GM21515 (cell line): Measurements from ENCODE around the gene ANKRD11.
"Not testable (repeated sequence)": the region's sequence is repeated elsewhere in the genome, so short reads cannot be mapped to it uniquely, and the experiment has no call there.

Source experiments
- ATAC-seq: cut with Tn5 transposase; IDR thresholded peaks from one replicate; pipeline ENCODE4 v1.9.1; 2021; ENCODE audit not compliant: unreplicated experiment

The ANKRD11 gene

DNA sequence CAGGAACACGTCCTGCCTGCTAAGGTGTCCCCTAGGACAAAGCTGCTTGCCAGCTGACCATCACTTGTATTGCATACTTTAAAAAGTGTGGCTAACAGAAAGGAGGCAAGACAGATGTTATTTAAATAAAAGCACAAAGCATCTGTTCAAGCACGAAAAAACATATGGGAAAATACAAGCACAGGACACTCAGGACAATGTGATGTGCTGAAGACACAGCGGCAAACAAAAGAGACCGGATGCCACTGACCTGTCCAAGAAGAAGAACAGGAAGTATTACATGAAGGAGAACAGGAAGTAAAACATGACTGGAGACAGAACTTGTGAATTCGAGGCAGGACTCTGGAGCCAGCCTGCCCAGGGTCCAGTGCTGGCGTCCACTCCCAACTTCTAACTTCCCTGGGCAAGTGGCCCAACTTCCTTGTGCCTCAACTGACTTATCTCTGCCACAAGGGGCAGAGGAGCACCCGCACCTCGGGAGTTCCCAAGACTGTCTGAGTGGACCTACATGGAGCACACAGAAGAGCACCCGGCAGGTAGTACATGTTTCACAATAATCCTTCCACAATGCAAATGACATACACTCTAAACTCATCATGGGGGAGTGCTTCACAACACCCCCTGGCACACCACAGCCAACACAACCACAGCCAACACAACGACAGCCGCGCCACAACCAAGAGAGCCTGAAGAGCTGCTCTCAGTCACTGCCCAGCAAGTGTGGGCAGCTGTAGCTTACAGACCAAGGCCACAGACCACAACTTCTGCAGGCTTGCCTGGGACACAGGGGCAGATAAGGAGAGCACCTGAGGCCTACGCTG is 36.6 kb downstream of the ANKRD11 start:
- no peak for ATAC-seq

DNA sequence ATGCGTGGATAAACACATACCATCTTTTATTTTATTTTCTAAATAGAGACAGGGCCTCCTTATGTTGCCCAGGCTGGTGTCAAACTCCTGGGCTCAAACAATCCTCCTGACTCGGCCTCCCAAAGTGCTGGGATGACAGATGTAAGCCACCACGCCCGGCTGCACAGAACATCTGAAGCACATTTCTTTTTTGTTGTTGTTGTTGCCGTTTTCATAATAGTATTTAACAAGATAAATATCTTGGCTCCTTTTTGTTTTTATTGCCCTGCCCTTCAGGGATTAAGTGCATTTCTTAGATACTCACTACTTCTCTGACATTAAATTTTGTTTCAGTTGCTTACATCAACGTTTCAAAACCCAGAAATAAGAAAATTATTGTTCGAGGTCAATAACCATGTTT is 37.4 kb downstream of the ANKRD11 start:
- no peak for ATAC-seq

DNA sequence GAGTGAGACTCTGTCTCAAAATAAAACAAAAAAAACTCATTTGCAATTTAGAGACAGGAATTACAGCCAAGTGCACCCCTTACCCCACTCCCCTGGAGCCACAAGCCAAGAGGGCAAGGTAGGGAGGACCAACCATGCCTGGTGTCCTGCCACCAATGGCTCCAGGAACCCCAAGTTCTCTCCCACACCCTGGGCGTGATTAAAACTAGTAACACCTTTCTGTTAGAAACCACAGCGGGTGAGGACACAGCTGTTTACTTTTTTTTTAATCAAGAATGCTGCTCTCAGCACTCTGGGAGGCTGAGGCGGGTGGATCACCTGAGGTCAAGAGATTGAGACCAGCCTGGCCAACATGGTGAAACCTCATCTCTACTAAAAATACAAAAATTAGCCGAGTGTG is 38.1 kb downstream of the ANKRD11 start:
- no peak for ATAC-seq

DNA sequence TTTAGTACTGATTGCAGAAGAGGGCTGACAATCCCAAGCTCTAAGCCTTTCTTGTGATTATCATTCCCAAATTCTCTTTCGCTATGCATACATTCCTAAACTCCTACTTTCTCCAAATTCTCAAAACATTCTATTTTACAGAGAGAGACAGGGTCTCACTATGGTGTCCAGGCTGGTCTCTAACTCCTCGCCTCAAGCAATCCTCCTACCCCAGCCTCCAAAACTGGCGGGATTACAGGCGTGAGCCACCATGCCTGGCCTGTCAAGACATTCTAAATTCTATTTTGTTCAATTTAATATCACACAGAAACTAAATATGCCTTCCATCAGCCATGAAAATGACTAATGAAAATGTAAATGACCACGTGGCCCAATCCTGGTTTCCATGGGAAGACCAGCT is 39.8 kb downstream of the ANKRD11 start:
- no peak for ATAC-seq

DNA sequence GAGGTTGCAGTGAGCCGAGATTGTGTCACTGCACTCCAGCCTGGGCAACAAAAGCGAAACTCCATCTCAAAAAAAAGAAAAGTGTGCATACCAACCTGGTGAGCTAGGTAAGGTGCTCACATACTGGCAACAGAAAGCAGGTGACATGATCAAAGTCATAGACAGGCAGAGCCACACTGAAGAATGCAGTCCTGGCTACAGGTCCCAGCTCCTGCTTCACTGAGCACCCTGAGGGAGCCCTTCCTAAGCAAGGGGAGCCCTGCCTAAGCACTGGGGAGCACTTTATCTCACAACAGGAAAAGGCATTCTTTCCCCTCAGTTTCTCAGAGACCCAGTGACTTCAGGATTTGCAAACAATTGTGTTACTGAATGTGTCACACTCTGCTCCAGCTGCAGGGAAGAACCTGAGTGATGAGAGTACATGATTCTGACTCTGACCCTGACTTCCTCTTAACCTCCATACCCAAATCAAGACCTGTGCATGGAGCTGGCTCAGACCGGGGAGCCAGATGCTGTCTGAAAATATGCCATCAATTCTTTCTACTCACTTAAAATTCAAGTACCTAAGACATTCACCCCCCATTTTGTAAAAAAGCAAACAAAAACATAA is 40.5 kb downstream of the ANKRD11 start:
- ATAC-seq, result no peak

DNA sequence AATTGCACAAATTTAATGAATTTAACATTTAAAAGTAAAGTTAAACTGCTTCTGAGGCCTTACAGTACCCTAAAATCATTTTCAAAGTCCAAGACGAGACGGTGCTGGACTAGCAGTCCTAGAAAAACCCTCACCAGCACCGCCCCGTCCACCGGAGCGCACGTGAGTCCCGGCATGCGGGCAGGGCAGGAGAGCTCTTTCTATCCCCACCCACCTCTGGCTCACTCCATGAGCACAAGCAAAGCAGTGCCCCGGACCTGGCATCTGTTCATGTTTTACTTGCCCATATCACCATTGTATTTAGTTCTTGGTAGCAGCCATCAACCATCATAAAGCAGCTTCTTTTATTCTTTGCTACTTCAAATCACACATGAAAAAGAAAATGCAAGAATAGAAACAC is 41.7 kb downstream of the ANKRD11 start:
- no peak for ATAC-seq

DNA sequence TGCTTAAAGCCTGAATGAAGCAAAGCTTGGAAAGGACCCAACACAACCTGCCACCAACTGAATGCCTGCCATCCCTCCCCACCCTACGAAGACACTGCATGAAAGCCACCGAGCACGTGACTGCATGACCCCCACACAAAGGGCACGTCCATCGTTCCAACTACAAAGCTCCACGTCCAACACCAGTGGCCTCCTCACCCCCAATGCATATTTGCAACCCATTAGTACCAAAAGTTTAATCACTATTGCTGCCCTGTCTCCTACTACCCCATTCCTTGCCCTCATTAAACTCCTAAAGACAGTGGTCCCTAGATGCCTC is 43.4 kb downstream of the ANKRD11 start:
- no peak for ATAC-seq

DNA sequence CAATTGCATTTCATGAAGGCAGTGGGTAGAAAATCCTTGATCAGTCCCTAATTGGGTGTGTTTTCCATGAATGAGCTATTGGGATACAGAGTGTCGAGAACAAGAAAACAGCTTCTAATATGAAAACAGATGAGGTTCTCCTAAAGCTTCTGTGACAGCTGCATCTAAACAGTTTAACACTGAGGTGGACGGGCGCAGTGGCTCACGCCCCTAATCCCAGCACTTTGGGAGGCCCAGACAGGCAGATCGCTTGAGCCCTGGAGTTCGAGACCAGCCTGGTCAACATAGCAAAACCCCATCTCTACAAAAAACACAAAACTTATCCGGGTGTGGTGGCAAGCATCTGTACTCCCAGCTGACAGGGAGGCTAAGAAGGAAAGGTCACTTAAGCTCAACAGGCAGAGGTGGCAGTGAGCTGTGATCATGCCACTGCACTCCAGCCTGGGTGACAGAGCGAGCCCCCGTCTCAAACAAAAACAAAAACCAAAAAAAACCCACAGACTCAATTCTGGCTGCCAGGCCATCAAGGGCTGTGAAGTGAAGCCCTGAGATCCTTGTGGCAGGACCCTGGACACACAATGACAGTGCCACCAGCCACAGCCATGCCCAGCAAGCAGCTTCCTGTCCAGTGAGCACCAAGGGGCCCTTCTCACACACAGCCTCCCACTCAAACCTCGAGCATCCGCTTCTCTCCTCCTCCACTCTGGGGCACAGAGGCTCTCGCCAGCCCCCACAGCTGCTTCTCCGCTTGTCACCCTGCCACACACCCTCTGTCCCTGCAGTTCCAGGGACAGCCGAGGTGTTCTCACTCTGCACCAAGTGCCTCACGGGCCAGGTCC is 44.0 kb downstream of the ANKRD11 start:
- no peak for ATAC-seq

DNA sequence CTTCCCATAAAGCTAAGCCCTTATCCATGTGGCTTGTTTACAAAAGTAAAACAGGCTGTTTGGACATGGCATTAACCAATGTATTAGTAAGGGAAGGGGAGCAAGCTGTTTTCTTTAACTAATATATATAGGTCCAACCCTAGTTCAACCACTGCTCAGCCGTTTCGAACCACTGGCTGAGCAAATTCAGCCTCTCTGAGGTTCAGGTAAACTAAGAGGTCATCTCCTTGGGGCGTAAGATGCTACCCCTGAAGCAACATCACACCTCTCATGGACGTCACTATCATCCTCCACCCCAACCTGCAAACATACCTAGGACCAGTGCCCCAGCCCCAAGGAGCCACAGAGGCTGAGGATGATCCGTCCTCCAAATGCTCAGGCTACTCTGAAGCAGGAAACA is 45.2 kb downstream of the ANKRD11 start:
- ATAC-seq, result no peak

DNA sequence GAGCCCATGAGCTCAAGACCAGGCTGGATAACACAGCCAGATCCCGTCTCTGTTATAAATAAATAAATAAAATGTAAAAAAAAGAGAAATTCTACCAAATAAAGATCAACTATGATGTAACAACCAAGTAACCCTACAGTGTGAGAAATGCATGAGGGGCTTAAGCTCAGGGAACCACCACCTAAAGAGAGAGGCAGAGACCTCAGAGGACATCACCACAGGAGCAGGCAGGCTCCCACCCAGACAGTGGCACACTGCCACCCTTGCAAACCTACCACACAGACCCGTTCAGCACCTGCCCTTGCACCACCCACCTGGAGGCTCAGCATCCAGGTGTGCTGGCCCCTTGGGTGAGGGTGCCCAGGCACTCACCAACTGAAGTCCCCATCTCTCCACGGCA is 45.6 kb downstream of the ANKRD11 start:
- no peak for ATAC-seq

DNA sequence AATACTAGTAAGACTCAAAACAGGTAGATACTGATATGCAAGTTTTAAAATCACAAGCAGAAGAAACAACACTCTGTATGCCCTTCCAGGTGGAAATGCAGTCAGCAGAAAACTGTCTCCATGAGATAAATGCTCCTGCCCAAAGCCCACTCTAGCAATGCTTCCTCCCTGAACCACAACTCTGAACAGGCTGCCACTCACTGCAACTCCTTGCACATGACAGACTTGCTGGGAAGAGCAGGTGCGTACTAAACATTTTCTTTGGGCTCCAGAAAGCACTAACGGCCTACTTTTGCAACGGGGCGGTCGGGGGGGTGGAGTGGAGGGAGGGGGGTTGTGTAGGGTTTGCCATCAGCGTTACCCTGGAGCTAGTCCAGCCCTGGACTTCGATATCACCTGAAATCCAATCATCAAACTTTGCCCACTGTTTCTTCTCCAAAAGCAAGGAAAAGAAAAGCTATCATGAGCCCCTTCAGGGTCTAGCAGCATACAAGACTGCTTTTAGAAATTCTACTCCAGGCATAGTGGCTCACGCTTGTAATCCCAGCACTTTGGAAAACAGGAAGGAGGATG is 46.1 kb downstream of the ANKRD11 start:
- ATAC-seq, result no peak

DNA sequence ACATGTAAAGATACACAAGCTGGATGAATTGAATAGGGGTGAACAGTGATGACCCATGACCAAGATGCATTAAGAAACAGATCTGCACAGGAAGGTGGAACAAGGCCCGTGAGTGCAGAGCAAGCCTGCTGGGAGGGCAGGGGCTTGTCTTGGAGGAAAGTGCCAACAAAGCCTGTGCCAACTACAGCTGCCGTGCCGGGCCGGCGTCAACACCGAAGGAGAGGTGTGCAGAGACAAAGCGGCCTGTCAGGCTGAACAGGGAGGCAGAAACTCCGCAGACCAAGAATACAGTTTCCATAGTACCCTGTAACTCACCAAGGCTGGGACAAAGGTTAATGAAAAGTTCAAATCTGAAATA is 46.7 kb downstream of the ANKRD11 start:
- no peak for ATAC-seq

DNA sequence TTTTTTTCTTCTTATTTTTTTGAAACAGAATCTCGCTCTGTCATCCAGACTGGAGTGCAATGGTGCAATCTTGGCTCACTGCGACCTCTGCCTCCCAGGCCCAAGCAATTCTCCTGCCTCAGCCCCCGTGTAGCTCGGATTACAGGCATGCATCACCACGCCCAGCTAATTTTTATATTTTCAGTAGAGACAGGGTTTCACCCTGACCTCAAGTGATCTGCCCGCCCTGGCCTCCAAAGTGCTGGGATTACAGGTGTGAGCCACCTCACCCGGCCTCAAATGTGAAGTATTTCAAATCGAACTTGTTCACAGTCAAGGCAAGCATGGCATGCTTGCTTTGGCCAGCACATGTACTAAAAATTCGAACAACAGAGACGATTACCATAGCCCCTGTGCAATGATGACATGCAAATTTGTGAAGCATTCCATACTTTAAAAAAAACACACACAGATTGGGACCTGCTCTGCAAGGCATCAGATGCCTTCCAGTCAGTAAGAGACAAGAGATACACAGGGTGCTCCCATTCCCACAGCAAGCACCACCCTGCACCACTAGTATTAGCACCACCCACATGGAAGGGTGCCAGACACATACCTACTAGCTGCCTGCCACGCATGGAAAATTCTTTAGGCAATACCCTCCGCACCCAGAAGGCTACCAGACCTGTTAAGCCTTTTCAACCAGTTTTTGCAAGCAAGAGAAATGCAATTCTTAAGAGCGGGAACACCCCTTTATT is 47.2 kb downstream of the ANKRD11 start:
- no peak for ATAC-seq

DNA sequence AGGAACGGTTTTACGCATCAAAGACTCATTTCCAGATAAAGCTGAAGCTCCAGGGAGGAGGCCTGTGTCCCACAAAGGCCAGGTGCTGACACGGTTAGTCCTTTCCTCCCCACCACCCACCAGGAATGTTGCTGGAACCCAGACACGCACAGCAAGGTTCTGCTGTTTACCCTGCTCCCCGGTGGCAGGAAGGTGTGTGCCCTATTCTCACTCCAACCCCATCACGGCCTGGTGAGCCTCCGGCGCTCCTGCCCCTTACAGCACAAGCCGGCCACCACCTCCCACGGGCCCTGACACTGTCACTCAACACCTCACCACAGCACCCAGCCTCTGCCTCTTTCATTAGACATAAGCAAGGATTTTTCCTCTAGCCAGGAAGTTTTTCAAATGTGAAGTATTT is 47.8 kb downstream of the ANKRD11 start:
- no peak for ATAC-seq

DNA sequence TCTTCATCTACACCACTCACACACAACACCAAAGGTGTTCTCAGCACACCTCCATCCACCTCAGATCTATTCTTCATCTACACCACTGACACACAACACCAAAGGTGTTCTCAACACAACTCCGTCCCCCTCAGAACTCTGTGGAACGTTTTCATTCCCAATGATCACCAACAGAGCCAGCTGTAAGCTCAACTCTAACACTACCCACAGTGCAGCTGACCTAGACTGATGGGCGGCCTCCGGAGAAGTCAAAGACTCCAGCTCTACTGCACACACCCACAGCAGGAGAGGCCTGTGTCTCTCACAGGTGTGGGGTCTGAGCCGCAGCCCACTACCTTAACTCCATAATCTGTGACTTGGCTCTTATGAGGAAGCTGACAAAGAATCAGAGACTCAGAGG is 50.7 kb downstream of the ANKRD11 start:
- no peak for ATAC-seq

DNA sequence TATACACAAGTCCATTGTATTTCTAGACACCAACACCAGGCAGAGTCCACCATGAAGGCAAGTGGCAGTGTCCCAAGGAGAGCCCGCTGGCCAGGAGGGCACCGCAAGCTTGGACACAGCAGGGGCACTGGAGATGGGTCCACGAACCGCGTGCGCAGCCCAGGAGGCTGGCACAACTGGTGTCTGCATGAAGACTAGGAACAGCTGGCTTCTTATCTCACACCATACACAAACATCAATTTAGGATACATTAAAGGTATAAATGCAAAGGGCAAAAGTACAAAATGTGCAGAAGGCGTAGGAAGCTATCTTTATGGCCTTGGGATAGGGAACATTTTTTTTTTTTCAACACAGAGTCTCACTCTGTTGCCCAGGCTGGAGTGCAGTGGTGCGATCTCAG is 52.4 kb downstream of the ANKRD11 start:
- no peak for ATAC-seq

DNA sequence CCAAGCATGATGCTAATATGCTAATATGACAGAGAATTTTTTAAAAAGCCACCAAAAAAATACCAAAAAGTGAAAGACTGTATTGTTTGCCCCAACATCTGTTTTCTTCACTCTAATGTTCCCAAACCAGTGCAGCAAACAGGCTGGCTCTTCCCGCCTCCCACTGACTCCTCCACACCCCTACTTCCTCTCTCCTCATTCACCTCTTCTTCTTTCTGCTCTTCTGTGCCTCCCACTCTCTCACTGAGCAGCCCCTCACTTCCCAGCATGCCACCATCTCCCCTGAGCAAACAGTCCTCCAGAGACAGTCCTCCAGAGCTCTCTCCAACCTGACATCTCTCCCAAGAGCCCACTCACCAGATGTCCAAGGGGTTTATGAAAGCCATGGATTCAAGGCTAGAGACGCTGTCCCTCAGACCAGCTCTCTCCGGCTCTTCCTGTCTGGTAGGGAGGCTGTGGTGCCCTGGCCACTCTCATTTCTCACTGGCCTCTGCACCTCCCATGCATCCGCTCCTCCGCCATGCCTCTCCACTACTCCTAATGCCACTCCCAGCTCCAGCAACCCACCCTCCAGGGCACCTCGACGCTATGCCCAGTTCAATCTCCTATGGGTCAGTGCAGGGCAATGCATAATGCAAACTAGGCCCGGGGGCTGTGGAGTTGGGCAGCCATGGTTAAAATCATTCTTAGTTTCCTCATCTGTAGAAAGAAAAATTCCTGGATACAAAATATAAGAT is 52.9 kb downstream of the ANKRD11 start:
- ATAC-seq, result no peak

DNA sequence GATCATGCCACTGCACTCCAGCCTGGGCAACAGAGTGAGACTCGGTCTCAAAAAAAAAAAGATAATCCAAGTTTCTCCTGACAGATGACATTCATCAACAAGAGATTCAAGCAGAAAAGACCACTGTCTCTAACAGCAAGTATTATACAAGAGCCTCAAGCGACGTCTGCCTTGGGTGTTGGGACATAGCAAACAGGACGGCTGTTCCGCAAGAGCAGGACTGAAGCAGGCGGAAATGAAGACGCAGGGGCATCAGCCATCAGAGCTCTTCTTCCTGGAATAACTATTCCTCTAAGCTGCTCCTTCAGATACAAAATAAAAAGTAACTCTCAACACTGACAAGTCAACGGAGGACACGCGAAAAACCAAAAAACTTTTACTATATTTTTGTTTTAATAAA is 54.0 kb downstream of the ANKRD11 start:
- ATAC-seq, result no peak

DNA sequence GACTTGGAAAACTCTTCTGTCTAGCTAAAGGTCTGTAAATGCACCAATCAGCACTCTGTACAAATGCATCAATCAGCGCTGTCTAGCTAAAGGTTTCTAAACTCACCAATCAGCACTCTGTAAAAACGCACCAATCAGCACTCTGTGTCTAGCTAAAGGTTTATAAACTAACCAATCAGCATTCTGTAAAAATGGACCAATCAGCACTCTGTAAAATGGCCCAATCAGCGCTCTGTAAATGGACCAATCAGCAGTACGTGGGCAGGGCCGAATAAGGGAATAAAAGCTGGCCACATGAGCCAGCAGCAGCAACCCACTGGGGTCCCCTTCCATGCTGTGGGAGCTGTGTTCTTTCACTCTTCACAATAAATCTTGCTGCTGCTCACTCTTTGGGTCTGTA is 55.3 kb downstream of the ANKRD11 start:
- ATAC-seq, result not testable (repeated sequence)

DNA sequence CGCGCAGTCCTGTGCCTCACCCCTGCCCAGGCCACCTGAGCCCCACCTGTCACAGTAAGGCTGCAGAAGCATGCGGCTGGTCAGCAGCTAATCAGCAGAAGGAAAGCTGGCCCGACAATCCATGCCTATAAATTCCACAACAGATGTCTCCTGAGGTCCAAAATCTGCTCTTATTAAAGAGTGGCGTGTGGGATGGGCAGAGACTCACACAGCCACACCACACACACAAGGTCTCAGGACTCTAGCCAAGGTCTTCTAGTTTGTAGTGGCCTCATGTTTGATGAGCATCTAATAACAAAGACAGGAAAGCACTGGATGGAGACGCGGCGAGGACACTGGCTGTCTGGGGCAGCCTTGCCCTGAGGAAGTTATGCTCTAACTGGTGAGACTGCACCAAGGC is 55.9 kb downstream of the ANKRD11 start:
- ATAC-seq, result no peak
